ENCODE data around the gene POLR2M.

POLR2M gene

DNA sequence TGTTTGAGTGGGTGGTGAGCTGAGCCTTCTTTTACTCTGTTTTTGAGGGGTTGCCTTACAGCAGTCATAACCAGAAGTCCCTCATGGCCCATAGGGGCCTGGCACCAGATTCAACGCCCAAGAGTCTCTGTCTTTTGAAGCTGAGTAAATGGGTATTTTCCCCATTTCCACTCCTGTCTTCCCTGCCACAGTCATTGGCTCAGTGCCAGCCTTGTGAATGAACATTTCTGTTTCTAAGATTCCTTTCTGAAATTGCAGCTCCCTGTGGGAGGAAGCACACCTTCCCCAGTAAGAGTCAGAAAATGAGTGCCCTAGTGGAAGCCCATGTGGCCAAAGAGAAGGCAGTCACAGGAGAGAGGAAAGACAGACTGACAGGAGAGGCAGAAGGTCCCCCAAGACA, 43.7 kb upstream of the POLR2M start:
- H3F3A ChIP-seq (ENCODE audit: control insufficient read depth, insufficient read depth) = no peaks in the 10 kb centered on the region
- H3K9me2 ChIP-seq (replicated peaks; ENCODE audit: control insufficient read depth, low read length) = no peaks in the 10 kb centered on the region
- H3K9me3 ChIP-seq (ENCODE audit: control insufficient read depth, insufficient read depth, low read length) = no peaks in the 10 kb centered on the region
- H3K4me3 ChIP-seq (ENCODE audit: low read length) = no peak overlapping the region
- H3K79me2 ChIP-seq (ENCODE audit: control insufficient read depth, low read length) = no peaks in the 10 kb centered on the region
- no peaks in the 10 kb centered on the region for H4K20me1 ChIP-seq (ENCODE audit: control insufficient read depth, insufficient read depth, low read depth, low read length)
- no peaks in the 10 kb centered on the region for H3K4me1 ChIP-seq (ENCODE audit: control insufficient read depth, low read length)
- no peak overlapping the region for H3K27ac ChIP-seq (ENCODE audit: low read depth, low read length)
- no peak for TF ChIP-seq EZH2phosphoT487 (IDR thresholded peaks at IDR 0.05; ENCODE audit: borderline replicate concordance, low read length)
- TF ChIP-seq, protein P1, sequence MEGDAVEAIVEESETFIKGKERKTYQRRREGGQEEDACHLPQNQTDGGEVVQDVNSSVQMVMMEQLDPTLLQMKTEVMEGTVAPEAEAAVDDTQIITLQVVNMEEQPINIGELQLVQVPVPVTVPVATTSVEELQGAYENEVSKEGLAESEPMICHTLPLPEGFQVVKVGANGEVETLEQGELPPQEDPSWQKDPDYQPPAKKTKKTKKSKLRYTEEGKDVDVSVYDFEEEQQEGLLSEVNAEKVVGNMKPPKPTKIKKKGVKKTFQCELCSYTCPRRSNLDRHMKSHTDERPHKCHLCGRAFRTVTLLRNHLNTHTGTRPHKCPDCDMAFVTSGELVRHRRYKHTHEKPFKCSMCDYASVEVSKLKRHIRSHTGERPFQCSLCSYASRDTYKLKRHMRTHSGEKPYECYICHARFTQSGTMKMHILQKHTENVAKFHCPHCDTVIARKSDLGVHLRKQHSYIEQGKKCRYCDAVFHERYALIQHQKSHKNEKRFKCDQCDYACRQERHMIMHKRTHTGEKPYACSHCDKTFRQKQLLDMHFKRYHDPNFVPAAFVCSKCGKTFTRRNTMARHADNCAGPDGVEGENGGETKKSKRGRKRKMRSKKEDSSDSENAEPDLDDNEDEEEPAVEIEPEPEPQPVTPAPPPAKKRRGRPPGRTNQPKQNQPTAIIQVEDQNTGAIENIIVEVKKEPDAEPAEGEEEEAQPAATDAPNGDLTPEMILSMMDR (IDR thresholded peaks at IDR 0.05; ENCODE audit: low read depth, low read length, poor library complexity, severe bottlenecking) = no peak
- no peaks in the 10 kb centered on the region for H3K36me3 ChIP-seq (ENCODE audit: control insufficient read depth, low read length)
- H3K4me2 ChIP-seq (ENCODE audit: low read length) = no peak overlapping the region
- peaks cover 28% of the 10 kb centered on the region for H3K27me3 ChIP-seq (ENCODE audit: control insufficient read depth, low read length)

DNA sequence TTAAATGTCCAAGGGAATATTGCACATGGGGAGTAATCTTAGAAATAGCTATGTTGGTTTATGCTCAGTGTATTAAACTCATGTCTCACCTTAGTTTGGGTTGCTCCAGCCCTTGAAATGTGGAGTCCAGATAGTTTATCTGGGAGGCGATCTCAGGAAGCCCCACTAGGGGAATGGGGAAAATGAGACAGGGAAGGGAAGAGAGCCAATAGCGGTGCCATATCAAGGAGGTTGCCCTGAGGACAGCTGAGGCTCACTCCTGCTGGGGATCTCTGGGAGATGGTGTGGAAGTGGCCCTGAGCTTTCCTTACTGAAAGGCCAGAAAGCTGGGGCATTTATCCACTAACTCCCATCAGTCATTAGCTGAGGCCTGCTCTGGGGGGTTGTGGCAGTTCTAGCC, 43.3 kb upstream of the POLR2M start:
- H3K9me3 ChIP-seq (ENCODE audit: control insufficient read depth, insufficient read depth, low read length) = no peaks in the 10 kb centered on the region
- H3K27ac ChIP-seq (ENCODE audit: low read depth, low read length) = no peak overlapping the region
- H3K27me3 ChIP-seq (ENCODE audit: control insufficient read depth, low read length) = peaks cover 31% of the 10 kb centered on the region
- H3K9me2 ChIP-seq (replicated peaks; ENCODE audit: control insufficient read depth, low read length) = no peaks in the 10 kb centered on the region
- no peaks in the 10 kb centered on the region for H3F3A ChIP-seq (ENCODE audit: control insufficient read depth, insufficient read depth)
- no peak overlapping the region for H3K4me3 ChIP-seq (ENCODE audit: low read length)
- H3K79me2 ChIP-seq (ENCODE audit: control insufficient read depth, low read length) = no peaks in the 10 kb centered on the region
- no peak for TF ChIP-seq EZH2phosphoT487 (IDR thresholded peaks at IDR 0.05; ENCODE audit: borderline replicate concordance, low read length)
- TF ChIP-seq, protein P1 (IDR thresholded peaks at IDR 0.05; ENCODE audit: low read depth, low read length, poor library complexity, severe bottlenecking) = no peak
- H3K4me2 ChIP-seq (ENCODE audit: low read length) = no peak overlapping the region
- H3K36me3 ChIP-seq (ENCODE audit: control insufficient read depth, low read length) = no peaks in the 10 kb centered on the region
- H4K20me1 ChIP-seq (ENCODE audit: control insufficient read depth, insufficient read depth, low read depth, low read length) = no peaks in the 10 kb centered on the region
- no peaks in the 10 kb centered on the region for H3K4me1 ChIP-seq (ENCODE audit: control insufficient read depth, low read length)

DNA sequence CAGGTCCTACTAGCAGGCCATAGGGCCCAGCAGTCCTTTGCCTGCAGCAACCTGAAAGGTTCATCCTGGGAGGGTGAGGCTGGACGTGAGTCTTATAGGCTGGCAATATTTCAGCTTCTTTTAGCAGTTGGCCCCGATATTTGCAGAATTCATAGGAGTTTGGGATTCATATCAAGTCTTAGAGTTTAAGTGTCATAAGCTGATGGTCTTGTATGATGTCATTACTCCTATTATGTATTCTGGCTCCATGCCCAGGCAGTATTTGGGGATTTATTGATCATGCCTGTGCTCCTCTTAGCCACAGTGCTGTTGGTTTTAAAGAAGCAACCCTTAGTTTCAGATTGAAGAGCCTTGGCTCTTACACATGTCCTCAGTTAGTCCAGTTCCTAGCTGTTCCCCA, 41.3 kb upstream of the POLR2M start:
- Histone ChIP-seq H3K9me2 (replicated peaks; ENCODE audit: control insufficient read depth, low read length) (no peaks in the 10 kb centered on the region), H3K4me3 (ENCODE audit: low read length) (no peak overlapping the region), H3K4me1 (ENCODE audit: control insufficient read depth, low read length) (no peaks in the 10 kb centered on the region), H3K4me2 (ENCODE audit: low read length) (no peak overlapping the region), H3K27me3 (ENCODE audit: control insufficient read depth, low read length) (peaks cover 24% of the 10 kb centered on the region), H3K79me2 (ENCODE audit: control insufficient read depth, low read length) (no peaks in the 10 kb centered on the region), H3F3A (ENCODE audit: control insufficient read depth, insufficient read depth) (no peaks in the 10 kb centered on the region), H3K27ac (ENCODE audit: low read depth, low read length) (no peak overlapping the region), H3K36me3 (ENCODE audit: control insufficient read depth, low read length) (no peaks in the 10 kb centered on the region), H3K9me3 (ENCODE audit: control insufficient read depth, insufficient read depth, low read length) (no peaks in the 10 kb centered on the region), H4K20me1 (ENCODE audit: control insufficient read depth, insufficient read depth, low read depth, low read length) (no peaks in the 10 kb centered on the region)
- TF ChIP-seq, protein P1 (IDR thresholded peaks at IDR 0.05; ENCODE audit: low read depth, low read length, poor library complexity, severe bottlenecking) = no peak
- no peak for TF ChIP-seq EZH2phosphoT487 (IDR thresholded peaks at IDR 0.05; ENCODE audit: borderline replicate concordance, low read length)

DNA sequence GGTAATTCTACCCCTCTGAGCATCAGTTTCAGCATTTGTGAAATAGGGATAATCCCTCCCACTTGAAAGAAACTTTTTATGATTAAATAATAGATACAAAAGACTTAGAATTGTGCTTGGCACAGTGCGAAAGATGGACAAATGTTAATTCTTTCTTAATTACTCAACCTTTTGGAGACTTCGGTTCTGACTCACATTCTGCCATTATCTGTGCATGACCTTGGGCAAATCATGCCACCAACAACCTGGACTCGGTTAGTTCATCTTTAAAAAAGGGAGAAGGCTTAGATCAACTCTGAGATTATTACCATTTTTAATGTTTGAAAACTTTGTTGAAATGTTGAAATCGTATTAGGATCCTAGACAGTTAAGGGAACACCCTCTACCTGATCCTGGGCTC, 40.6 kb upstream of the POLR2M start:
- Histone ChIP-seq H4K20me1 (ENCODE audit: control insufficient read depth, insufficient read depth, low read depth, low read length) (no peaks in the 10 kb centered on the region), H3F3A (ENCODE audit: control insufficient read depth, insufficient read depth) (no peaks in the 10 kb centered on the region), H3K4me3 (ENCODE audit: low read length) (no peak overlapping the region), H3K79me2 (ENCODE audit: control insufficient read depth, low read length) (no peaks in the 10 kb centered on the region), H3K9me2 (replicated peaks; ENCODE audit: control insufficient read depth, low read length) (no peaks in the 10 kb centered on the region), H3K36me3 (ENCODE audit: control insufficient read depth, low read length) (no peaks in the 10 kb centered on the region), H3K27ac (ENCODE audit: low read depth, low read length) (no peak overlapping the region), H3K4me1 (ENCODE audit: control insufficient read depth, low read length) (no peaks in the 10 kb centered on the region), H3K9me3 (ENCODE audit: control insufficient read depth, insufficient read depth, low read length) (no peaks in the 10 kb centered on the region), H3K4me2 (ENCODE audit: low read length) (no peak overlapping the region), H3K27me3 (ENCODE audit: control insufficient read depth, low read length) (peaks cover 22% of the 10 kb centered on the region)
- TF ChIP-seq, protein P1 (IDR thresholded peaks at IDR 0.05; ENCODE audit: low read depth, low read length, poor library complexity, severe bottlenecking) = no peak
- no peak for TF ChIP-seq EZH2phosphoT487 (IDR thresholded peaks at IDR 0.05; ENCODE audit: borderline replicate concordance, low read length)

All from DOHH2 (cell line).